AG08395 (cell line): ENCODE results near the gene MAP2K6.

ENCODE experiments used
- DNase-seq: peaks from one replicate; pipeline ENCODE4 v3.0.0; 2012; ENCODE audit warnings: mixed read lengths, low spot score

Gene MAP2K6

DNA sequence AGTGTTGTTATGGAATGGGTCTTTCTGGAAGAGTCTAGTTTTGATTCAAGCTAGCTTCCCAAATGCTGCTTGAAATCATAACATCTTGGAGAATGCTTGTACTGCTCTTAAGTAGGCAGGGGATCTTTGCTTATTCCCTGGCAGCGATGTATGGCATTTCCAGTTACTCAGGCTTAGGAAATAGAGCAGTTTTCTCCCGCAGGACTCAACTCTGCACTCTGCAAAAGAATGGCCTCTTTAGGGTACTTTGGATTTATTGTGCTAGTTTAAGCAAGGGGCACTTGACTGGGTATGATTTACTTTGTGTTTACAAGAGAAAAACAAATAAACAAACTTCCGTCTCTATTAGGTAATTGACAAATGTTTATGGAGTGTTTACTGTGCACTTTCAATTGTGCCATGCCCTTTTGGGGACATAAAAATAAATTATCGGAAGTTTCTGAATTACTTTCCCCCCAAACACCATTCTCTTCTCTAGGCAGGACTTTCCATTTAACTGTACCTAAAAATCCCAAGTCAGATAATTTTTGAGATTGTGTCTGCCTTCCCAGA lies 164.0 kb downstream of the MAP2K6 start:
- no peak for DNase-seq

DNA sequence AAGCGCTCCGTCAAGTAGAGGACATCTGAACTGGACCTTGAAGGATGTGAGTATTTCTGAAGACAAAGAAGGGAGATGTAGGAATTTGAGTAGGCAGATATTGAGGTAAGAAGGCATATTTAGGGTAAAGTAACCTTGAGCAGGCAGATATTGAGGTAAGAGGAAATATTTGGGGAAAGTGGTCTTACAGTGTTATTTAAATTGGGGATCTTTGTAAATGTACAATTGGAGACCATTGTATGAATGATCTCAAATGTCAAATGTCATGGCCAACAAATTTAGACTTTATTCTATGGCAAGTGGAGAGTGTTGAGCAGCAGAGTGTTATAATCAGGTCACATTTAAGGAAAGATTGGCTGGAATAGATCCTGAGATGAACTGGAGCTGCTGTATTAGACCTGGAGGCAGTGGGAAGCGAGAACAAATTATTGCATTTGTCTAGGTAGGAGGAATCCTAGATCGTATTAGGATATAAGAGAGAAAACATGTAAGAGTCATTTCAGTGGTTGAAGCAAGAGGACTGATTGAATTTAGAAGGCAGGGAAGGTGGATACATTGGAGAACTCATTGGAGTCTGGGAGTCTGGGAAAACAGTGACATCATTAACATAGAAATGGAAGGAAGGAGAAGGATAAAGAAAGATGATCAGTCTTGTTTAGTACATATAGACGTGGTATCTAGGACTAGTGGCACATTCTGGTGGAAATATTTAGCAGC lies 165.6 kb downstream of the MAP2K6 start:
- no peak for DNase-seq

DNA sequence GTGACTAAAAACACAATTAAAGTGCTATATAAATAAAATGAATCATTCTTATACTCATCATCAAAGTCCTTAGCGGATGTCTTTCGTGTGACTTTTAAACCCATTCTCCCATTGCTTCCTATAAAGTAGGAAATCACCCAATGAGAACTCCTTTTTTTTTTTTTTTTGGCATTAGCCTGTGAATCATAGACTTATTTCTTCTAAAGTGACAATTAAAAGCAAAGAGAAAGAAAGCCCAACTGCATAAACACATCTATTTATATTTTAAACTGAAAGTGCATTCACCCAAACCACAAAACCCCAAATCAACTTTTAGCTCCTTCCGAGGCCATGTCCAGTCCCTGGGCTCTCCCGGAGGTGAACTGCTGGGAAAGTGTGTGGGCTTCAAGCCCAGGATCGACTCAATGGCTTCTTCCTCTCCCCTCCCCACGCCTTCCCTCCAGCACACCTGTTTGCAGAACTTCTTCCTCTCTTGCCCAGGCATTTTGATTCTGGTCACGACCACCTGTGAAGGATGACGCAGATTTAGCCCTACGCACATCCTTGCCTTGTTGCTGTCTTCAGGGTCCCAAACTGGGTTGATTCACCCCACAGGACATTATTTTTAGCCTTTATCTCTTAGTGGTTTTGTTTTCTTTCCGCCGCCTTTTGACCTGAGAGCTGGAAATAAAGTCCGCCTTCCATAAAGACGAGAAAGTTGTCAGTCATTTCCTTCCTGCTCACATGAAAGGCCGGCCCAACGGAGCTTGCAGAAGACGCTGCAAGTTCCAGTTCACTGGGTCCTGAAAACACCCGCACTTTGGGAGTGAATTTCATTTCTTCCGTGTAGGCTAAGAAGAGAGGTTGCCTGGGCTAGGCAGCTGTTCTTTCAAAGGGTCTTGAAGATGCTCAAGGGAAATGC lies 166.8 kb downstream of the MAP2K6 start:
- no peak for DNase-seq

DNA sequence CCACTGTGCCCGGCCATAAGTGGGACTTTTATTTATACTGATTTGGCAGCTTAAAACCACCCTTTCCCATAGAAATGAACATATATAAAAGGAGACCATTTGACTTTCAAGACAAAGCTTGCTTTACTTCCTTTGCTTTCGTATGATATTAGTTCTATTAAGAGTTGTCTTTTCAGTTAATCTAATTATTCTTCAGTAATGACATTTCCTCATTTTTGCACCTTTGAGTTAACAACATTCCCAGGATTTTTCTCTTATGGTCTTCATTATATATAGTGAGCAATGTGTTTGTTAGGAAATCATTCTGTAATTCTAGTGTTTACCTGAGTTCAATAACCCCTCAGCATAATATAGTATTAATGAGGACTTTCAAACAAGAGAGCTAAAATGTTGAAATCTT lies 173.8 kb downstream of the MAP2K6 start:
- no peak for DNase-seq

DNA sequence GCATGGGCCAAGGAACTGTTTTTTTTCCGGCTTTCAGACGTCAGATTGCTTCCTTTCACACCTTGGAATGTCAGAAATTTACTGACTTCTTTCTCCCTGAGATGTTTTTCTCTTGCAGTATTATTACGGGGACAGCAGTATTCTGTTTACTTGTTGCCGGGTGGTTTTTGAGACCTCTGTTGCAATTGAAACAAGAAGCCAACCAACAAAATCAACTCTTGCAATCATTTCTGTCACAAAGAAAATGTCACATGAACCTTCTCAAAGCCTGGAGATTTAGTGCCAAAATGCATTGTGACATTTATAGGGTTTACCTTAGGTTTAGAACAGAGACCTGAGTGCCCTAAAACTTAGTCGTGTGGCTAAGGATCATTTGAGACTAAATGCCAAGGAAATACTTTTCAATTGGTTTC lies 174.3 kb downstream of the MAP2K6 start:
- no peak for DNase-seq

DNA sequence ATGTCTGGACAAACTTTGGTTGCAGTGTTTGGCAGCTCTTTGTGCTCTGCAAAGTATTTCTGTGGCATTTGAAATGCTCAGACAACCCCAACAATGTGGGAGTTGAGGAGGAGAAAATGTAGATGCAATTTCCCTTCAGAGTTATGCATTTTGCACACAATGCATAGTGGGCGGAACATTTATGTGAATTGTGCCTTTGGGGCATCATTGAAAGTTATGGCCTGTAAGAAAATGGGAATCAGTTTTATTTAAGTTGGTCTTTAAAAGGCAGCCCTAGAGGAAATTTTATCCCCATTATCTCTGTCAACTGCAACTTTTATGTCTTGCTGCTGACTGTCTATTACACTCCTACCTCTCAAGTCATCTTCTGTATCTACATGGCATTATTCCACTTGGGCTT lies 176.2 kb downstream of the MAP2K6 start:
- DNase-seq = no peak

DNA sequence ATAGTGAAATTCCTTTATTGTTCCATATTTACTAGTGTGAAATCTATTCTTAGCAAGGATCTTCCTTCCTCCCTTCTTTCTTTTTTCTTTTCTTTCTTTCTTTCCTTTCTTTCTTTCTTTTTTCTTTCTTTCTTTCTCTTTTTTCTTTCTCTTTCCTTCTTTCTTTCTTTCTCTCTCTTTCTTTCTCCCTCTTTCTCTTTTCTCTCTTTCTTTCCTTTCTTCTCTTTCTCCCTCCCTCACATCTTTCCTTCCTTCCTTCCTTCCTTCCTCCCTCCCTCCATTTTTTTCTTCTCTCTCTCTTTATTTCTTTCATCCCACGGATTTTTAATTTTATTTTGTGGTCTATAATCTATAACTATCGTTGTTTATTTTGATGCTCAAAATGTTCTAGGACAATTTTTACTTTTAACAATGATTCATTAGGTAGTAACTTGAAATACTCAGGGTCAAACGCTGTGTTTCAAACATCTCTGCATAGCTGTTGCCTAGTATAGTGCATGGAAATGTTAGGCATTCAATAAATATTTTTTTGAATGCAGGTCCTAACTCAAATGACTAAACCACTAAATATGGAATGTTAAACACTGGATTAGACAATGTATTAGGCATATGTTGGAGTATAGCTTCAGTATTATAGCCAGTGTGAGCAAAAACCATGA lies 178.3 kb downstream of the MAP2K6 start:
- peak; percentile 21 for DNase-seq

DNA sequence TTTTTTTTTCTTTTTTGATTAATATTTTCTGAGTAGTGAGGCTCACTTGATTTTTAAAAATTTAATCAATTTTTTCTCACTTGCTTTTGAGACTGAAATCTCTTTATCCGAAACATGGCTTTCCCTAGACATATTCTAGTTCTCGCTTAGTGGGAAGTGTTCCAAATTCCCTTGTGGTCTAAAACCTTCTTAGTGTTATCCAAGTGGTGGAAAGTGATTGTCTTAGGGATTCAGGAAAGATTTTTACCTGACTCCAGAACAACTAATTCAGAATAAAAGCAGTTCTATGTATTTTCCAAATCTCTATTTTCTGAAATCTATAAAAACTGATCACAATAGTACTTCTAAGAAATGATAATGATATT lies 178.8 kb downstream of the MAP2K6 start:
- no peak for DNase-seq

DNA sequence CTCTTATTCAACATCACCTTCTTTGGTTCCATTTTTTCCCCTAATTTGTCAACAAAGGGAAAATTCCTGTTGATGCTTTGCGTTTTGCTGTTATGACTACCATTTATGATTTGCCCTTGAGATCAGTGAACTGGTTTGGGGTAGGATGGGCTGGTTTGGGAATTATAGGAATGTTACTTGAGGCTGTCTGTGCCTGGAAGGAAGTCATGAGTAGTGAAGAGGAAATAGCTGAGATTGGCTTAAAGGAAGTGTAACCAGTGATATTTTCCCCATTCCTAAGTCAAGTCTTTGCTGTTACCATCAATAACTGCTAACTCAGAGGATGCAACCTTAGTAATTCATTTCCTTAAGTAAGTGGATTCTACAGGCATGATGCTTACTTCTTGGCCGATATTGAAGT lies 179.2 kb downstream of the MAP2K6 start:
- DNase-seq = no peak

DNA sequence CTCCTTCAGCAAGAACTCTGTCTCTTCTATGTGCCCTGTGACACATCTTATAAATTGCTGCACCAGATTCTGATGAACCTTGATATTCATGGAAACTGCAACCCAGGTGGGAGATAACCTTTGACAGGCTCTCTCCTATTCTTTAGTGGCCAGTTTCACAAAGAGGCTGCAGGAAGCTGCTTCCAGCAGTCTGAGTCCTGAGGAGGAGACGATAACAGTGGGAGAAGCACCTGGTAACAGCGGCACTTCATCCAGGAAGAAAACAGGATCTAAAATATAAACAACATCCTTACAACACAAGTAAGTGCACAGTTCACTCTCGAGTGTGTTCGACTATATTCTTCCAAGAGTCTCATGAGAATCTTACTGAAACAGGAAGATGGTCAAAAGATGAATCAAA lies 180.1 kb downstream of the MAP2K6 start:
- no peak for DNase-seq

DNA sequence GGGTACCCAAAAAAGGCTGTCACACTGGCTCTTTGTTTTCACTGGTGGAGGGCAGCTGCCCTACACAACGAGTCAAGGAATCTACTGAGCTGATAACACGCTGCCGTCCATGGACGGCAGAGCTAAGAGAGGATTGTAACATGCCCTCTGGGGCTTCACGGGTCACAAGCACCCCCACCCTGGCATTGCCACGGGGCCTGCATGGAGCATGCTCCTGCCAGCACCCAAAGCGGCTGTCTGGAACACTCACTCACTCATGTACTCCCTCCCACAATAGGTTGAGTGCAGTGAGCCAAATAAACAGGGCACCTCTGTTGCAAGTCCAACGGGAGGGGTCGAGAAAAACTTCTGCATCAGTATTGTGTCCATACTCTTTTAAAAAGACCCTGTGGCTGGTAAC lies 181.6 kb downstream of the MAP2K6 start:
- DNase-seq = no peak

DNA sequence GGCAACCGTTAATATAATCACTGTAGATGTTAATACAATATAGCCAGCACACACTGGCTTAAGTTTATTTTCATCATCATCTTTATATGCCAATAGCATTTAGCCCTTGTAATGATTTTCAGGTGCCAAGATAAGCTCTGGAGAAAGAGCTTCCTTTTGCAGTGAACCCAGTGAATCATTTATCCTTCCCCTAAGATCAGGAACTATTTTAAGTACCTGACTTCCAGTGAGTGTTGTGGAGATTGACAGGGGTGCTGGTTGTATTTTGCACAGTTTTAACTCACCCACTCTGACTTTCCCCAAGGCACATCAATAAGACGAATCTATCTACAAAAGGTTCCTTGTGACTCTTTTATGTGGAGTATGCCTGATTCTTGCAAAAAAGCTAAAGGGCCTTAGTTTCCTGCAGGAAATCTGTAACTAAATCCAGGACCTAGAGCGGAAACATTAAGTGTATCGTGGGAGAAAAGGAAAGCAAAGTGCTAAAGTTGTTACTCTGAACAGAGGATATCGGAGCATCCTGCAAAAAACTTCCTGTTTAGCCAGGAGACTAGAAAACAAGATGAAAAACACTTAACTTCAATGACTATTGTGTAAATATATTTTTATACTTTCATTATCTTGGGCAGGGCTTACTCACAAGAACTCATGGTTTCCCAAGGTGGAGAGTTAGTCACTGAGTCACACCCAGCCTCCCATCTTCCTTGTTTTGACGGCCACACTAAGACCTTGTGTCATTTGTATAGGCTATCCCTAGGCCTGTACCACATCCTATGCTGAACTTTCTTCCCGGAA lies 183.6 kb downstream of the MAP2K6 start:
- peak; percentile 52 for DNase-seq

DNA sequence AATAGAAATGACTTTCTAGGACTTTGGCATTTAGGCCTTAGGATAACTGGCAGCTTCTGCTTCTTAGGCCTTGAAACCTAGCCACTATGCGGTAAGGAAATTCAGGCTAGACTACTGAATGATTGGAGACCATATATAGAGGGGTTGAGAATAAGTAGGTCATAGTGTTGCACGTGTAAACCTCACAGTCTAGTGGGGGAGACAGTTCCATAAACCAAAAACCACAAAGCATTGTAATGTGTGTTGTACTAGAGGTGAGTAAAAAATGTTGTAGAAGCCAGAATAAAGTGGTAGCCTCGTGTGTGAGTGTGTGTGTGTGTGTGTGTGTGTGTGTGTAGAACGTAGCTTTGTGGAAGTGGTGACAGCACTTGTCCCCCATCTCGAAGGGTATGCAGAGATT lies 188.5 kb downstream of the MAP2K6 start:
- DNase-seq = no peak
